CD4-positive, alpha-beta T cell treated with Interleukin-6 for 4 hours (primary cell): ENCODE results near the gene TSGA10.
A peak's percentile ranks its signal among the peaks of the same experiment; 100 is the strongest.
"Not testable (repeated sequence)": the region's sequence is repeated elsewhere in the genome, so short reads cannot be mapped to it uniquely, and the experiment has no call there.

Experiments used
- DNase-seq: peaks from one replicate; pipeline ENCODE4 v3.0.0-alpha.2; 2020; ENCODE audit warnings: mixed read lengths

Gene TSGA10

DNA sequence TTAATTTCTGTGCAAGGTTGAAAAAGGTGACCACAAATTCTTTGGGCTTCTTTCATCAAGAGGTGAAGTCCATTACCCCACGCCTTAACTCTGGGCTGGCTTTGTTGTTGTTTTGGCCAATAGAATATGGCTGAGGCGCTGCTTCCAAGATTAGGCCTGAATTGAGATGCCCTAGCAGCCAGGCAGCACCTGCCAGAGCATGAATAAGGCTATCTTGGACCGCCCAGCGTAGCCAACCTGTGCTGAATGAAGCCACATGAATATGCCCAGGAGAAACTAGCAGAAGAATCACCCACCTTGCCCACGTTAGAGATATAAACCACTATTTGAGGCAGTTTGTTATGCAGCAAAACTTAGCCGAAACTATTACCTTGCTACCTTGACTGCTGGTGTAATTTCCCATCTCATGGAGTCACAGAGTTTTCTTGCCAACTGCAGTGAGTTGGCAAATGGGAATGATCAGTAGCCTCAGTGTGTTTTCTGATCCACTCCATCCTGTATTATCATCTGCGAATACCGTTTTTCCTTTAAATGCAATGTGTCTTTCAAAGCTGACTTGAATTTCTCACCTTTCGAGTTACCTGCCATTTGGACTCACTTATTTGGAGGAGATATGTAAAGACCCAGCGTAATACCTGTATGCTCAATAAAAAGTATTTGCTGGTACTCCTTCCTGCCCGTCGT, 679 bp downstream of the TSGA10 start:
- no peak for DNase-seq

DNA sequence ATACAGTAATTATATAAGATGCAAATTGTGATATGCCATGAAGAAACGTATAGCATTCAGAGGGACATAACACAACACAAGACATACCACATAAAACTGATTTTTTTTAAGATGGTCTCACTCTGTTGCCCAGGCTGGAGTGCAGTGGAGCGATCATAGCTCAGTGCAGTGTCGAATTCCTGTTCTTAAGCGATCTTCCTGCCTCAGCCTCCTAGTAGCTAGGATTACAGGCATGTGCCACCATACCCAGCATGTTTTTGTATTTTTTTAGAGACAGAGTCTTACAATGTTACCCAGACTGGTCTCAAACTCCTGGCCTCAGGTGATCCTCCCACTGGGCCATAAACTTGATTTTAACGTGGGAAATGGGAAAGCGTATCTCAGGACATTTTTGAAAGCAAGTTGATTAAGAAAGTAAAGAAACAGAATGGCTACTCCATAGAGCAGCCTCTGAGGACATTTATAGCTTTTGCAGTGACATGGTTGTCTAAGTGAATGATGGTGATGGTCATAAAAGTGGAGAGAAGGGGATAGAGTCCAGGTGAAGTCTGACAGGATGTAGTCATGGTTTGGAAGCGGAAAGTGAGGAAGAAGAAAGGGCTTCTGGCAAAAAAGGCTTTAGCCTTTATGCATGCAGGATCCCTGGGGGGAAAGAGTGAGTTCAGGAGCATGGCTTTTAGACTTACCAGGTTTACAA, 2.4 kb downstream of the TSGA10 start:
- DNase-seq = no peak

DNA sequence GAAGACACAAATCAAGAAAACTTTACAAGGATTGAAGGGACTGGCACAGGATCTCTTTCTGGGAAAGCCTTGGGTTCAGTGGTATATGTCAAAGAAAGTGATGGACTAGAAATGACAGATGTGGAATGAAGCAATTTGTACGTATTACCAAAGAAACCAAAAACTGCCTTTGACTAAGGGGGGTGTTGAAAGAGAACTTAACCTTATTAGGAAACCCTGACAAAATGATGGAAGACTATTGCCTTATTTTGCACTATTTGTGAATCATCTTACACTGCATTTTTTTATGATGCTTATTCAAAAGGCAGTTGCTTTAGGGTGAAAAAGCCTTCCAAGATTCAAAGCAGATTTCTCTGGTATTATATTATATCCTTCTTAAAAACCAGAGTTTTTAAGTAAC, 4.0 kb downstream of the TSGA10 start:
- DNase-seq = no peak

DNA sequence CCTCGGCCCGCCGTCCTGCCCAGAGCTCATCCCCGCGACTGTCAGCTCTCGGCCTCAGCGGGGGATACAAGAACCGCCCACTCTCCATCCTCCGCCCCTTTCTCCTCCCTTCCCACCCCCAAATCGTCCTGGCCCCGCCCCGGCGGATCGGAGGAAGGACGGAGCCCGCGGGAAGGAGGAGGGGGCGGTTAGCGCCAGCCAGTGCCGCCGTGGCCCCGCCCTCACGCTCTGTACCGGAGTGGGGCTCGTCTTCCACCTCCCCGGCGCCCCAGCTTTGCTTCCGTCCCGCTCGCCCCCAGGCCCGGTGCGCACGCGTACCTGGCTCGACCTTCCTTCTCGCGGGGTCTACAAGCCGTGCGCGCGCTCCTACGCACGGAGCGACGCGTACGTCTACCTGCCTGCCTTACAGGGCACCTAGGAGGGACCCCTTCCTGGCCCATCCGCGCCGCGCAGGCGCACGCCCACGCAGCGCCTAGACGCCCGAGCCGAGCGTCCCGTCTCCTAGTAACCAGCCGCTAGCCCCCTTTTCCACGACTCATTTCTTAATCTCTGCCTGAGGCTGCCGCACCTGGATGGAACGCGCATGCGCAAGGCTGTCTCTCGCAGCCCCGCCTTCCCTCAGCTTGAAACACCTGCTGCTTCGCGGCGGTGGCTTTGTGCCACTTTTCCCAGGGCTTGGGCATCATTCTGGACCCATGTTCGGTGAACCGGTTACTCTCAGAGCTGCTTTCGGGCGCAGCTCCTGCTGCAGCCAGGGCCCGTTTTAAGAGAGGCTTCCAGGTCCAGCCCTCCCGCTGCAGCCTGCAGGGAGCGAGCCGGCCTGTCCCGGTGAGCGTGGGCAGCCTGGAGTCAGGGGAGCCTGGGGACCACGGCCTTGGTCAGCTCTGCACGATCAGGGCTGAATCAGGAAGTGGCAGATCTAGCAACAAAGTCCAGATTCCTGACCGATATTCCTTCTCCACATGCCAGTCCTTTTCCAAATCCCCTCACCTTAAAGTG, 13.3 kb downstream of the TSGA10 start, which contains the start of gene C2orf15:
TSS of gene C2orf15 (plus strand) at position 598 of the 999 bp plus-strand sequence. CDS start 8,852 bp downstream, outside the sequence.
- DNase-seq = peak; percentile 99

DNA sequence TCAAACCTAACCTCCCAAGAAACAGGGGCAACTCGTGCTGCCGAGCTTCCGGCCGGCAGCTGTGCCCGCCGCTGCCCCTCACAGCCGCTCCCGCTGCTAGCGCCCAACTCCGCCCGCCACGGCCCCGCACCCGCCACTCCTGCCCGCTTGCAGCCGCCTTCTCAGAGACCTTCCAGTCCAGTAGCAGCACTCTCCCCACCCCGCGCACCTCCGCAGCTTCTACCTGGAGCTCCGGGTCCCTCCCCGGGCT, 14.0 kb downstream of the TSGA10 start:
- DNase-seq = no peak

DNA sequence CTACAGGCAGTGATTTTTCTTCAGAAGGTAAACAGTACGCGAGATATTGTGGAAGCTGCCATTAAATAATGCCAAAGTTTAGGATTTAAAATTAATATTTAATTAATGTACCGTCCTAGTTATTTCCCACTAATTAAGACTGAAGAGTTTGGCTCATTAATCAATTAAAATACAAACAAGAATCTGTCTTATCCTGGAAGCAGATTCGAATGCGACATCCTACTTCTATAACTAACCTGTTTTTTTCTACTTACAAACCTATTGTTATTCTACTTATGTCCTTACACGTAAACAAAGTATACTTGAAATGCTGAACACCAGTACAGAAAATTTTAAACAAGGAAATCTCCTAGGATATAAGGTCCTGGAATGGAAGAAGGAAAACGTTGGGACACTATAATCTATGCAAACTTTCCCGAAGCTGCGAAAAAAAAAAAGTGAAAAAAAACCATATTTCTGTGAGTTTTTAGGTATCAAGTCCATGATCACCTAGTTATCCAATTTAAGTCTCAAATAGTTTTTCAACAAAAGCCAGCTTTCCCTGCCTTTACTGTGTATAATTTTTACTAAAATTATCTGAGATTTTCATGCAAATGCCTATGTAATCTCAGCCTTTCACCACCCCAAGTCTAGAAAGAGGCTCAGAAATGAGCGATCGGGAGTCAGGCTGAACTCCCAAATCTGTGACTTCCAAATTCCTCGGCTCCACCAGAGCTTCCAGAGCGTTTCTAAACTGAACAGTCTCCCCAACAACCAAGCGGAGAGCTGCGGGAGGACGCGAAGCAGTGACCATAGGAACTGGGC, 14.5 kb downstream of the TSGA10 start:
- no peak for DNase-seq

DNA sequence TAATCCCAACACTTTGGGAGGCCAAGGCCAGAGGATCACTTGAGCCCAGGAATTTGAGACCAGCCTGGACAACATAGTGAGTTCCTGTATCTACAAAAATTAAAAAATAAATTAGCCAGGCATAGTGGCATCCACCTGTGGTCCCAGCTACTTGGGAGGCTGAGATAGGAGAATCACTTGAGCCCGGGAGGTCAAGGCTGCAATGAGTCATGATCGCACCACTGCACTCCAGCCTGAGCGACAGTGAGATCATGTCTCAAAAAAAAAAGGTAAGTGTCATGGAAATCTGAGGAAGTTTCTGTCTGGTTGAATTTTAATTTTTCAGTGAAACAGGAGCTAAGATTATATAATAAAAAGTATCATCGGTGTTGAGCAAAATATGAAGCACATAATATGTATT, 15.7 kb downstream of the TSGA10 start:
- DNase-seq = no peak

DNA sequence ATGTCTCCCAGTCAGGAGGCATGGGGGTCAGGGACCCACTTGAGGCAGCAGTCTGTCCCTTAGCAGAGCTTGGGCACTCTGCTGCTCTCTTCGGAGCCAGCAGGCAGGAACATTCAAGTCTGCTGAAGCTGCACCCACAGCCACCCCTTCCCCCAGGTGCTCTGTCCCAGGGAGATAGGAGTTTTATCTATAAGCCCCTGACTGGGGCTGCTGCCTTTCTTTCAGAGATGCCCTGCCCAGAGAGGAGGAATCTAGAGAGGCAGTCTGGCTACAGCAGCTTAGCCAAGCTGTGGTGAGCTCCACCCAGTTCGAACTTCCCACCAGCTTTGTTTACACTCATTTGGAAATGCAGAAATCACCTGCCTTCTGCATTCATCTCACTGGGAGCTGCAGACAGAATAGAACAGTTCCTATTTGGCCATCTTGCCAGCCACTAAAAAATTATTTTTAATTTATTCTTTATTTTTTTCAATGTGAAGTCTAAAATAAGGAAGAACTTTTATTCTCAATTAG, 19.6 kb downstream of the TSGA10 start:
- DNase-seq = not testable (repeated sequence)

DNA sequence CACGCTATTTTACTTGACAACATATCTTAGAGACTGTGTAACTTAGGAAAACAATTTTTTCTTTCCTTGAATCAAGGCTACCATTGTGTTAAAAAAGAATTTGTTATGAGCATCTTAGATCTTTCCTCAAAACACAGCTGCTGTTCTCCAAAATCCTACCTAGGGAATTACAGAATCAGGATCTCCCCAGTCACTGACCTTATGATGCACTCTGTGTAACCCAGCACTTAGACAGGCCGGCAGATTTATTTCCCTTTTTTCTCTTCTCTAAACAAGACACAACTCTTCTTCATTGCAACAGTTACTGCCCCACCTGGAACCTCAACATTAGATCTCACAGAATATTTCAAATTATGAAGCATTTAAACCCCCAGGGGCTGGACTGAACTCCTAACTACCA, 26.8 kb downstream of the TSGA10 start:
- no peak for DNase-seq

DNA sequence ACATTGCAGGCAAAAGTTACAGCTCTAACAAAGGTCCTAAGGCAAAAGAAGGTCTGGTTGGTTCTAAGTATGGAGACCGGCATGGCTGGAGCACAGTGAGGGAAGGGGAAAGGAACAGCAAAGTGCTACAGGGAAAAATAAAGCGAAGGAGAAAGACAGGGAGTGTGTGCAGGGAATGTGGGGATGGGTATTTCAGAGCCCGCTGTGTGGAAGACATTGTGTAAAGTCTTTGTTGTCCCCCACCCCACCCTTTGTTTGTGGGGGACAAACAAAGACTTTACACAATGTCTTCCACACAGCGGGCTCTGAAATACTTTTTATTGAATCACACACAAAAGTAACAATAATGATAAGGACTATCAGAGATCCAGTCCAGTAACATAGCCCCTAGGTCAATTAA, 42.1 kb downstream of the TSGA10 start:
- DNase-seq = no peak

DNA sequence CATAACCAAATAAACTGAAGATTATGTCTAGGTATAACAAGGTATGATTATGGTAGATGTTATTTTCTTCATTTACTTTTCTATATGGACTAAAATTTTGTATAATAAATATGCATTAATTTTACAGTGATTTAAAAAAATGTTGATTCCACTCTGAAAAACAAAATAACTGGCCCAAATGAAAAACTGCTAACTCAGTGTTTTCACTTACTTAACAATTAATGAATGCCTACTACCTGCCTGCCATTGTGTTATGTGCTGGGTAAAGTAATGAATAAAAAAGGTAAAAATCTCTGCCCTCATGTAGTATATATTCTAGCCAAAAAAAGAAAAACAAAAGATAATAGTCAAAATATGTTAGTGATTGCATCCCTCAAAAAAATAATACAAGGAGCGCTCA, 42.8 kb downstream of the TSGA10 start:
- DNase-seq = no peak

DNA sequence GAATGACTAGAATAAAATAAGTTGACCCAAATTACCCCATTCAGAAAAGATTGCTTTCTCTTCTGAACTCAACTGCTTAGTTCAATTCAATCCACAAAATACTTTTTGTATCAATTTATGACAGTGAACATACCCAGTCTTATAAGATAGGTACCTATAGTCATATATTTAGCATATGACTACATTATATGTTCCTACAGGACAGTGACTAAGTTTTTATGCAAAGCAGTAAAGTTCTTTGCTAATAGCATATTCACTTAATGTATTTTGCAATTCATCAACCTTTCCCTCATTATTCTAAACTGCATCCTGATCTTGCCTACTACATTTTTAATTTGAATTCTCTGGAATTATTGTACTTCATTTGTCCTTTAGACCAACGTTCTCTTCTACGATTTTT, 43.5 kb downstream of the TSGA10 start:
- DNase-seq = no peak

DNA sequence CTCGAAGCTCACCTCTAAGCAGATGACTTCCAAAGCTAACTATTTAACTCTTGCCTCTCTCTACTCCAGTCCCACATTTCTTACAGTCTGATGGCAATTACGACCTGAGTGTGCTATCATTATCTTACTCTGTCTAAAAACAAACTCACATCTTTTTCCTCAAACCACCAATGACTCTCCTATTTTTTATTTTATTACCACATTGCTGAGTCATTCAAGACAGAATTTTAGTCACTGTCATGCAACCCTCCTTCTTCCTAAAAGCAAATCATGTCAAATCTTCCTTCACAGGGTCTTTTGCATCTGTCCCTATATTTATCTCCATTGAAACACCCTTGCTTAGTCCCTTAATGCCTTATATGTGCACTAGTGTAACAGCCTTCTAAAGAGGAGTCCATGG, 47.8 kb downstream of the TSGA10 start:
- DNase-seq = no peak

DNA sequence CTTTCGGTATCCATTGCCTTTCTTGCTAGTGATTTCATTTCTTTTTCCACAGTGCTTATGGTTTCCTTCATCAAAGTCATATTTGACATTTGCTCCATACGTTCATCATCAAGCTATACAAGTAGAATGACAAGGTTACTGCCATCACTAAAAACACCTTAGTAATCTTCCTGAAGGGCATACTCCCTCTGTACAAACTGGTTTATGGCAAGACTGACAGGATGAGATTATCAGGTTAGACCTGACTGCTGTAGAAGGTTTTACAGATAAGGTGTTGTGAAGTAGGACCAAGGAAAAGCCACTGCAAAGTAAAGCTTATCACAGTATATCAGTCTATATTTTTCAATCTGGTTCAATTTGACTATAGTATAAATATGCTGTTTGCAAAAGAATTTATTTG, 50.7 kb downstream of the TSGA10 start:
- no peak for DNase-seq

DNA sequence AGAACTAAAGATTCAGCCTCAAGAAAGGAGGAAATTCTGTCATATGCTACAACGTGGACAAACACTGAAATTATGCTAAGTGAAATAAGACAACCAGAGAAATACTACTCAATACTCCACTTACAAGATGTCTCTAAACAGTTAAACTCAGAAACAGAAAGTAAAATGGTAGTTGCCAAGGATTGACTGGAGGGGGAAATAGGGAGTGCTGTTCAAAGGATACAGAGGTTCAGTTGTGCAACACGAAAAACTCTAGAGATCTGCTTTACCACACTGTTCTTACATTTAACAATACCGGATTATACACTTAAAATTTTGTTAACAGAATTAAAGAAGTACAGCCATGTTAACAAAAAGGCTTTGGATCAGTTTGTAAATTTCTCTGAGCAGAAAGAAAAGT, 53.0 kb downstream of the TSGA10 start:
- no peak for DNase-seq

DNA sequence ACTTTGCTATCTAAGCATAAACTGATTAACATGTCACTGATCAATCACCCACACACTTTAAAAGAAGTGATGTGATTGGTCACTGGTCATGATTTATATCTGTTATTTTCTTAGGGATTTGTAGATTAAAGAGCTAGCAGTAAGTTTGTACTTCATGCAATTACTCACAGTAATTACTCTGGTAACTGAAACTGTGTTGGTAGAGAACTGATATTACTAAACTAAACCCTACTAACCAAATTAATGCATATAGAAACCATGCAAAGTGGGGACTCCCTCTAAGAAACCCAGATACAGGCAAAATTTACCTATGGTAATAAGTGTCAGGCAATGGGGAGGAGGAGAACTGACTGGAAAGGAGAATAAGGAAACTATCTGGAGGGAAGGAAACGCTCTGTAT, 58.0 kb downstream of the TSGA10 start:
- no peak for DNase-seq

DNA sequence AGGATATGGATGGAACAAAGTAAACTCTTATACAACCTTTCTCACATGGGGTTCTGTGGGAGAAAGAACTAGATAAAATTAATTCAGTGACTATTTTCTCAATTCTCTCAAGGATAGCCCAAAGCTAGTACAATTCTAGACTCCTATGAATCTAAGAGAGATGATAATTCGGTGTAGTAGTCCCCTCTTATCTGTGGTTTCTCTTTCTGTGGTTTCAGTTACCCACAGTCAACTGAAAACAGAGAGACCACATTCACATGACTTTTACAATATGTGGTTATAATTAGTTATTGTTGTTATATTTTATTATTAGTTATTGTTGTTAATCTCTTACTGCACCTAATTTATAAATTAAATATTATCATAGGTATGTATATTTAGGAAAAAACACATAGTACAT, 66.7 kb downstream of the TSGA10 start:
- no peak for DNase-seq

DNA sequence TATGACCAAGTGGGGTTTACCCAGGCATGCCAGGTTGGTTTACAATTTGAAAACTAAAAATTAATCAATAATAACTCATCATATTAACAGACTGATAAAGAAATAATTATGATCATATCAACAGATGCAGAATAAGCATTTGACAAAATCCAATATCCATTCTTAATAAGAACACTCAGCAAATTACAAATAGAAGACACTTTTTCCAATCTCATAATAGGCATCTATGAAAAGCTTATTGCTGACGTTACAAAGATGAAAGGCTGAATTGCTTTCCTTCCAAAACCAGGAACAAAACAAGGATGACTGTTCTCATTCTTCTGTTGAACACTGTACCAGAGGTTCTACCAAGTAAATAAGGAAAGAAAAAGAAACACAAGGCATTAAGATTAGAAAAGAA, 68.4 kb downstream of the TSGA10 start:
- no peak for DNase-seq

DNA sequence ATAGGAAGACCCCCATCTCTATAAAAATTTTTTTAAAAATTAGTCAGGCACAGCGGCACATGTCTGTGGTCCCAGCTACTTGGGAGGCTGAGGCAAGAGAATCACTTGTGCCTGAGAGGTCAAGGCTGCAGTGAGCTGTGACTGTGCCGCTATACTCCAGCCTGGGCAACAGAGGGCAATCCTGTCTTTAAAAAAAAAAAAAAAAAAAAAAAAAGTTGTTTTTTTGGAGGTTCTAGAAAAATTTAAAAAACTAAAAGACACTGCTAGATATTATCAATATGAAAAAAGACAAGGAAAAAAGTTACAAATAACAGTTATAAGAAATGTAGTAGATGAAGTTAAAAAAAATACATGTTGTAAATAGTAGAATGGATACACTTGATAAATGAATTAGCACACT, 69.3 kb downstream of the TSGA10 start:
- peak; percentile 19 for DNase-seq

DNA sequence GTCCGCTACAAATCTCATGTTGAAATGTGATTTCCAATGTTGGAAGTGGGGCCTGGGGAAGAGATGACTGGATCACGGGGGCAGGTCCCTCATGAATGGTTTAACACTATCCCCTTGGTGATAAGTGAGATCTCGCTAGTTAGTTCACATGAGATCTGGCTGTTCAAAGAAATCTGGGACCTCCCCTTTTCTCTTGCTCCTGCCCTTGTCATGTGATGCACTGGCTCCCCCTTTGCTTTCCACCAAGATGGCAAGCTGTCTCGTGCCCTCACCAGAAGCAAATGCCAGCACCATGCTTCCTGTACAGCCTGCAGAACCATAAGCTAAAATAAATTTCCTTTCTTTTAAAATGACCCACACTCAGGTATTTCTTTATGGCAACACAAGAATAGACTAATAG, 70.5 kb downstream of the TSGA10 start:
- DNase-seq = no peak

DNA sequence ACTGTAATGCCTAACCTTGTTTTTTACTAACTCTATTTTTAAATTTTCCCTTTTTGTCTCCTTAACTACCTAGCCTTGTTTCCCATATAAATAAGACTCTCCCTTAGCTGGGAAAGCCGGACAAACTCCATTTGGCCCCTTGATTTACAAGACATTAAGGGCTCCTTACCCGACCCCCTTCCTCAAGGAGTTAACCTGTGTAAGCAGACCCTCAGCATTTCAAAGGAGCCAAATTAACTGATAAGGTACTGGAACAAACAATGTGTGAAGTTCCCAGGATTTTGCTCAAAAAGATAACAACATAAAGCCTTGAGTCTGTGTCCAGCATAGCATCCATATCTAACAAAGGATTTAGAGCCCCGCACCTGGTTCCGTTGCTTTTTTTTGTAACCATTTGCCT, 72.9 kb downstream of the TSGA10 start:
- DNase-seq = no peak

DNA sequence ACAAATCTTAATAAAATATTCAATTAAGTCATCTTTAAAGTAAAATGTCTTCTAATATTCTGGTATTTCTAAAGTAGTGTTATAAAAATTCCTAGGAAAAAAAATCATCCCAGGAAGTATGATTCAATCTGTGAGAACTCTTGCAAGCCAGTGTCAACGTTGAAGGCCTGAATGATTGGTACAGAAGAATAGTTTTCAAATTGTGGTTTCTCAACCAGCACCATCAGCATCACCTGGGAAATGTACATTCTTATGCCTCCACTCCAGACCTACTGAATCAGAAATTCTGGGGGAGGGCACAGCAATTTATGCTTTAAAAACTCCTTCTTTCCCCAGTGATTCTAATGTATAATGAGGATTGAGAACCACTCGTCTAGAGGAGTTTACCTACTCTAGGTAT, 75.5 kb downstream of the TSGA10 start:
- DNase-seq = no peak

DNA sequence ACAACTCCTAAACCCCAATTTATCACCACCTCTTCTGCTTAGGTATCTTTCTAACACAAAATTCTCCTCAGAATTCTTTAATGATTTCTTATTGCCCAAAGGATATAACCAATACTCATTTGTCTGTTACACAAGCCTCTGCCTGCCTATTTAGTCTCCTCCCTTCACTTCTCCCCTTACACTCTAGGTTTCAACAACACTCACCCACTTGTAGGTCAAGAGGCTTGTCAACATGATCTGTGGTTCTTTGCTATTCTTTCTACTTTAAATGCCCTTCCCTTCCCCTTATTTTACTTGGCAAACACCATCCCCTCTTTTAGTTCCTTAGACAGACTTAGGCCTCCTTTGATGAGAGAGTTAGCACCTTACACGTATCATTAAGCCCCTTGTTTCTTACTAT, 82.2 kb downstream of the TSGA10 start:
- DNase-seq = no peak
